Testis (tissue), 2 donors: ENCODE measurements around the gene SMTNL2.

Source experiments
- CTCF ChIP-seq, 3 experiments: fragments of 450-650 bp in 2 of 3; fragments of 200-600 bp in 1 of 3; sonication (generic) in 1 of 3; IDR thresholded peaks; one replicate each; pipeline ENCODE4 v1.5.1; 2016 to 2019; ENCODE audit warnings: antibody characterized with exemption in 3 of 3, mild to moderate bottlenecking in 2 of 3, moderate library complexity in 1 of 3
- POLR2A ChIP-seq: fragments of 450-650 bp; IDR thresholded peaks from one replicate; pipeline ENCODE4 v1.6.1; 2017; ENCODE audit warnings: antibody characterized with exemption, mild to moderate bottlenecking, moderate library complexity

- TF ChIP-seq POLR2A (no peak), CTCF (IDR thresholded peaks at IDR 0.05) (no peak)
Measured at GRCh38 chr17:4534928-4535666, 49.2 kb upstream of the SMTNL2 start.
